GM21723 (cell line): ENCODE measurements around the gene PPP2R5D.
"Not testable (repeated sequence)": the region's sequence is repeated elsewhere in the genome, so short reads cannot be mapped to it uniquely, and the experiment has no call there.

ENCODE experiments used
- ATAC-seq: cut with Tn5 transposase; IDR thresholded peaks from one replicate; pipeline ENCODE4 v1.9.1; 2021; ENCODE audit warnings: mild to moderate bottlenecking, moderate library complexity; ENCODE audit not compliant: unreplicated experiment

PPP2R5D gene

GRCh38 chr6:42988486-42989020 is 4.2 kb downstream of the PPP2R5D start:
- ATAC-seq = no peak

- no peak for ATAC-seq
Observed at GRCh38 chr6:42989923-42990322, 5.6 kb downstream of the PPP2R5D start.

DNA sequence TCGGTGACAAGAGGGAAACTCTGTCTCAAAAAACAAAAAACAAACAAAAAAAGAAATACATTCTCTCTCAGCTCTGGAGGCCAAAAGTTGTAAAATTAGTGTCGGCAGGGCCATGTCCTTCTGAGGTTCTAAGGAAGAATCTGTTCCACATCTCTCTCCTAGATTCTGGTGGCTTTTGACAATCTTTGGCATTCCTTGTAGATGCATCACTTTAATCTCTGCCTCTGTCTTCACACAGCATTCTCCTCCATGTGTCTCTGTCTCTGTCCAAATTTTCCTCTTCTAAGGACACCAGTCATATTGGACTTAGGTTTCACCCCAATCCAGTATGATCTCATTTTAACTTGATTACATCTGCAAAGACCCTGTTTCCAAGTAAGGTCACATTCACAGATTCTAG is 9.1 kb downstream of the PPP2R5D start:
- ATAC-seq = no peak

DNA sequence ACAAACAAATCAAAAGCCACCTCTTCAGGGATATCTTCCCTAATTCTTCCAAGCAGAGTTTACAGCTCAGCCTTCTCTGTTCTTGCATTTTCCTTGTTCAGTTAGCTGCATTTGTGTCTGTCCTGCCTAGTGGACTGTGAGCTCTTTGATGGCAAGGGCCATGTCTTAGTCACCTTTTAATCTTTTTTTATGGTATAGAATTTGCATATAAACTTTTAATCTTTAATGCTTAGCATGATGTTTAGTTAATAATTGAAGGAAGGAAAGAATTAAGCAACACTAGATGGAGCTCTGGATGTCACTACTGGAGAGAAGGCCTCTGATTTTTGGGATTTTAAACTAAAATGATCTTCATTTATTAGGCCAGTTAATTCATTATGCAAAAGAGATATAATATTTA is 12.1 kb downstream of the PPP2R5D start:
- ATAC-seq = no peak

DNA sequence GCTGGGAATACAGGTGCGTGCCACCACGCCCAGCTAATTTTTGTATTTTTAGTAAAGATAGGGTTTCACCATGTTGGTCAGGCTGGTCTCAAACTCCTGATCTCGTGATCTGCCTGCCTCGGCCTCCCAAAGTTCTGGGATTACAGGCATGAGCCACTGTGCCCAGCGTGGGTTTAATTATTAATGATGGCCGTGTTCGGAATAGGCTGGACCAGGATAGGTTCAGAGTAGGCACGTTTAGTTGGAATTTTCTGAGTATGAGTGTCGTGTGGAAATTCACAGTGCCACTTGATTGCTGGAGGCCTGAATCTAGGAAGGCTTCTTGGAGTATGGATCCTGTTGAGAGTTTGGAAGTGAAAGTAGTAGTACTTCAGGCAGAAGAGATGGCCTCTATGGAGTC is 13.8 kb downstream of the PPP2R5D start:
- not testable (repeated sequence) for ATAC-seq

DNA sequence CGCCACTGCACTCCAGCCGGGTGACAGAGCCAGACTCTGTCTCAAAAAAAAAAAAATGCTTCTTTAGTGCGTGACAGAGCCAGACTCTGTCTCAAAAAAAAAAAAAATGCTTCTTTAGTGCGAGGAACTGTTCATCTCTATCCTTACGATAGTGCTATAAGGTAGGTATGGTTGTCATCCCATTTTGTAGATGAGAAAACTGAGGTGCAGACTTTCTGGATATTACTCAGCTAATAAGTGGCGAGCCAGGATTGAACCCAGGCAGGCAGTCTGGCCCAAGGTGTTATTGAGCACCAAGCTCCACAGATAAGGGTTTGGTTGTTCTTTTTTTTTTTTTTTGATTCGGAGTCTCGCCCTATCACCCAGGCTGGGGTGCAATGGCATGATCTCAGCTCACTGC is 17.5 kb downstream of the PPP2R5D start:
- no peak for ATAC-seq

DNA sequence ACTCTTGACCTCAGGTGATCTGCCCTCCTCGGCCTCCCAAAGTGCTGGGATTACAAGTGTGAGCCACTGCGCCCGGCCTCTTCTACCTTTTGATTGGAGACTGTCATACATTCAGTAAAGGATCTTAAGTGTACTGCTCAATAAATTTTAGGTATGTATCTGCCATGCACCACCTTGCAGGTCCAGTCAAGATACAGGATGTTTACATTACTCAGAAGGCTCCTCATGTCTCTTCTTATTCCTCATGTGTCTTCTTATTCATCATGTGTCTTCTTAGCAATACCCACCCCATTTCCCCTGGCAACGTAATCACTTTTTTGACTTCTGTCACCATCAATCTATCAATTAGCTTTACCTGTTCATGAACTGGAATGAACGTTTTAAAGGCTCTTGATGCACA is 21.5 kb downstream of the PPP2R5D start:
- no peak for ATAC-seq

DNA sequence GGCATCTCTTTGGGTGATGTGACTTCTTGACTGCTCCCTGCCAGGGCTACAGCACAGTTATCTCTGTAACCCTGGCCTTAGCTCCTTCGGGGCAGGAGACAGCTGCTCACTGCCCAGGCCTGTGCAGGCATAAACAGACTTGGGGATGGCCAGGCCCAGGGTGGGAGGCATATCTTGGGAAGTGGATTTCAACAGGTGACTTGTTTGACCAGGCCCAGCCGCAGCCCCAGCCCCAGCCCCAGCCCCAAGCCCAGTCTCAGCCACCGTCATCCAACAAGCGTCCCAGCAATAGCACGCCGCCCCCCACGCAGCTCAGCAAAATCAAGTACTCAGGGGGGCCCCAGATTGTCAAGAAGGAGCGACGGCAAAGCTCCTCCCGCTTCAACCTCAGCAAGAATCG is 21.9 kb downstream of the PPP2R5D start:
- ATAC-seq = no peak

- no peak for ATAC-seq
Observed at GRCh38 chr6:43007126-43007525, 22.8 kb downstream of the PPP2R5D start.

- no peak for ATAC-seq
Observed at GRCh38 chr6:43009124-43009523, 24.8 kb downstream of the PPP2R5D start.

DNA sequence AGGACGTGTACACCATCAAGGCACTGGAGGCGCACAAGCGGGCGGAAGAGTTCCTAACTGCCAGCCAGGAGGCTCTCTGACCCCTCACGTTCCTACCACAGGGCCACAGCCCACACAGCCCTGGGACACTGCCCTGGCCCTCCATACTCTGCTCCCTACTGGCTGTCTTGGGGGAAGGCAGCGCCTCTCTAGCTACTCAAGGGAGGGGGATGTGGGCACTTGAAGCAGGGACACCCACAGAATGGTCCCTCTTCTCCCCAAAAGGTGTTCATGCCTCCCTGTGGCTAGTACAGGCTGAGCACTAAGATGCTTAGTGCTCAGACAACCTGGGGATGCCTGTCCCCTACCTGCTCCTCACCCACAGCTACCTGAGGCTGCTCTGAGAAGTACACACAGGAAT is 26.8 kb downstream of the PPP2R5D start:
- no peak for ATAC-seq

DNA sequence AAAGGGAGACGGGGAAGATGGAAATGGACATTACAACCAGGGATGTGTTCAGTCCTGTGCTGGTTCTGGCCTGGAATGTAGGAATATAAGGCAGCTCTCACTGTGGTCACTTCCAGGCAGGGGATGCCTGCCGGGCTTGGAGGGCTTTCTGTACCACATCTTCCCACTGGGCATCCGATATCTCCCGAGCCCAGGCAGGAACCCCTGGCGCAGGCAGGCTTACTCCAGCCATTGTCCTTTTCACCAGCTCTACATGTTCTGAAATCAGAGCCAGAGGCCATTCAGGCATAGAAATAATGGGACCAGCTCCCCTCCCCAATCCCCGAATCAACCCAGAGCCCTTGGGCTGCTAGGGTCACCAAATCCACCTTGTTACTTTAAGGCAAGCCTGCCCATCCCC is 28.0 kb downstream of the PPP2R5D start:
- ATAC-seq = no peak

- ATAC-seq = peak; percentile 8
Observed at GRCh38 chr6:43013097-43013842, 28.9 kb downstream of the PPP2R5D start.

DNA sequence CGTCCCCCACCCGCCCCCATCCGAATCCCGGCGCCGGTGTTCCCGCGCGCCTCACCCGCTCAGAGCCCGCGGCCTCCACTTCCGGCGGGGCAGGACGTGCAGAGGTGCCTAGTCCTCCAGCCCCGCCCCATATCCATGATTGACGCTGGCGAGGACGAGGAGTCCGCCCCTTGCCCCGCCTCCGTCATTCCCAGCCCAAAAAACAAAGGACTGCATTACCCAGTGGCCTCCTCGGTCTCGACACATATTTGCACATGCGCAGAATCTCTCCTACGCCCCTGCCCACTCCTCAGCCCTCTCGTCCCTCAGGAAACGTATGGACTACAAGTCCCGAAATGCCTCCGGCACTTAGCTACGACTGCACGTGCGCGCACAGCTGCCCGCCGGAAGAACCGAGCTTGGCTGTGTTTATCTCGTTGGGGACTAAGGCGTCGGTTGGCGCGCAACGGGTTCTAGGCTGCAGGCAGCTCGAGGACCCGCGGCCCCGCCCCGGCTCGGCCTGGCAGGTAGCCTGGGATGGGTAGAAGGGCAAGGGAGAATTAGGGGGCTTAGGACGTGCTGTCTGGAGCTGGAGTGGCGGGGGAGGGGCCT is 29.6 kb downstream of the PPP2R5D start, which contains the start of the genes KLHDC3 and MEA1:
KLHDC3 (plus strand) TSS at position 407 of the 591 bp plus-strand sequence. CDS start 2,944 bp downstream, outside the sequence.
MEA1 (minus strand) TSS at position 104 of the 591 bp plus-strand sequence. CDS start 133 bp downstream, outside the sequence.
- ATAC-seq = peak; percentile 91

DNA sequence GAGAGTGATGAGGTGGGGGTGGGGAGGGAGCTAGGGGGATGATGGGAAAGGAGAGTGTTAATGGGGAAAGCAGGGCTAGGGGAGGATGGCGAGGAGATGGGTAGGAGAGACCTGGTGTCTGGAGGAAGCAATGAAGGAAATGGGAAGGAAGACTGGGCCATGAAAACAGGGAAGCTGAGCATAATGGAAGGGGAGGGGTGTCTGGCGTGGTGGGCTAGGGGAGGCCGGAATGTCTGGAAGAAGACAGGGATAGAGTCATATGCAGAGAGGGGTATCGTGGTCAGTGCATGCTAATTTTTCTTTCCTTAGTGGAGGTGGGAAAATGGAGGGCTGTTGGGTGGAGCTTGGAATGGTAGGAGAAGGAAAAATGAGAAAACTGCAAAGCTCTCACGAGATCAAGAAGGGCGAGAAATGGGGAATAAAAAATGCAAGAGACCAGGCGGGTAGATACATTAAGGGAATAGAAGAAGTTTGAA is 30.1 kb downstream of the PPP2R5D start:
- ATAC-seq = no peak

DNA sequence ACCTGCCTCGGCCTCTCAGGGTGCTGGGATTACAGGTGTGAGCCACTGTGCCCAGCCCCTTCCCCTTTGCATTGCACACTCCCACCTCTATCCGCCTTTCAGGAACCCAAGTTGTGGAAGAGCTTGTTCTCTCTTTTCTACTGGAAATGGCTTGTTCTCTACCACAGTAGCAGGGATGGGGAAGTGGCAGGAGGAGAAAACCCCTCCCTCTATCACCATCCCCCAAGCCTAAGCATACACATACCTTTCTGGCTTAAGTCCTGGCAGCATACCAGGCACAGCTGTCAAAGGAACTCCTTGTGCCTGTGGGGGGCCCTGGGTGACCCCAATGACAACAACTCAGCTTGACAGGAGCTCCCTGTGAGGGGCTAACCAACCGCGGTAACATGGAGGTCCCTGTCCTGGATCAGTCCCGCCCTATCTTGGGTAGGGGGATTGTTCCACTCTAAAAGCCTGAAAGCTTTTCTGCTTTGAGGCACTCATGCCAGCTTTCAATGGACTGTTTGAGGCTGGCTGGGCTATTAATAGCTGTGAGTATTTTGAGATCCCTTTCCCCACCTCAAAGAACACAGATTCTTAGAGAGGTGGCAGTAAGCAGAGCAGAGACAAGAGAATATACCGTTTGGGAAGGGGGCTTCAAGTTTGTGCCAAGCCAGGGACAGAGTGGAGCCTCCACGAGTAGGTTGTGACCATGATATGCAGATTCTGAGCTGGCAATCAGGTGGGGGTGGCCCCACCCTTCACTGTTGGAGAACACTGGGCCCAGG is 32.0 kb downstream of the PPP2R5D start:
- ATAC-seq = no peak

GRCh38 chr6:43016943-43017334 is 32.6 kb downstream of the PPP2R5D start:
- no peak for ATAC-seq

DNA sequence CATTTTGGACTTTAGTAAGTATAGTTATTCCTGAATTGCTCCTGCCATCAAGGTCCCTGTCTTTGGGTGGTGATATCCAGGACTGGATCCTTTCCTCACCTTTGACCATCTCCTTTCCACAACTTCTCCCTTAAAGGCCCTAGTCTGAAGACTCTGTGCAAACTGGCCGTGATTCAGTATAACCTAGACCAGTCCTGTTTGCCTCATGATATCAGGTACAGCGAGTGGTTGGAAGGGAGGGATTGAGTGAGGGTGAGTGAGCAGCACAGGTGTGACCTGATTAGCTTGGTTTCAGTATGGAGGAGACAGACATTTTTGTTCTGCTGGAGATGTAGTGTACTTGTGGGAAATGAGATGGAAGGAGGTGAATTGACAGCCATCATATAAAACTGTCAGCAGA is 34.8 kb downstream of the PPP2R5D start:
- ATAC-seq = no peak

DNA sequence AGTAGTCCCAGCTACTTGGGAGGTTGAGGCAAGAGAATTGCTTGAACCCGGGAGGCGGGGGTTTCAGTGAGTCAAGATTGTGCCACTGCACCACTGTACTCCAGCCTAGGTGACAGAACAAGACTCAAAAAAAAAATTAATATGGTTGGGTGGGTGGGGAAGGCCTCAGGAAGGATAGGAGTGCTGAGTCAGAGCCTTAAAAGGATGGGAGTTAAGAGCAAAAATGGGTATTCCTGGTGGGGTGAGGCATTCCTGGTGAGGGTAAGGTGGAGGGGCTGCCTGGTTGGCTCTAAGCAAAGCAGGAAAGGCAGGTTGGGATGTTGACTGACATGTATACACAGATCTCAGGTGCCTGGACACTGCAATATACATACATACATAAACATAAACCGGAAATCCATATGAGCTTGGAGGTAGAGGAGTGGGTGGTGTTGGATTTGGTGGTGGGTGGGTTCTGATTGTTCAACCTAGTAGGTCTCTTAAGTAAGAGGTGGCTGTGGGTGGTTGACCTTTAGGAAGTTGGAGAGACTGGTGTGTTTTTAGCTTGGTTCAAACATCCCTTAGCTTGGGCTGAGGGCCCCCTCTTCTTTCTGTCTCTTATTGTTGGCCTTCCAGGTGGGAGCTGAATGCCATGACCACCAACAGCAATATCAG is 35.8 kb downstream of the PPP2R5D start:
- ATAC-seq = no peak

- no peak for ATAC-seq
Observed at GRCh38 chr6:43020847-43021246, 36.5 kb downstream of the PPP2R5D start.
